SK-N-SH treated with all-trans-retinoic acid at 6 μM for 48 hours (cell line): ENCODE results near the gene C1orf159.

ENCODE experiments used
- ATAC-seq: fragments of 200-7000 bp; cut with Tn5 transposase; 3 replicates; pipeline ENCODE4 v1.9.1; 2020; ENCODE audit warnings: mild to moderate bottlenecking, moderate library complexity
- ARNTL ChIP-seq: fragments of 450-650 bp; formaldehyde crosslinking; IDR thresholded peaks from 2 replicates; pipeline ENCODE4 v1.5.0; 2020; ENCODE audit warnings: low read depth, mild to moderate bottlenecking, moderate library complexity, borderline replicate concordance
- BACH2 ChIP-seq: fragments of 250-450 bp; sonication (Bioruptor Pico); IDR thresholded peaks from 2 replicates; pipeline ENCODE4 v1.9.0; 2021; ENCODE audit warnings: mild to moderate bottlenecking, borderline replicate concordance
- CSDC2 ChIP-seq: fragments of 250-450 bp; sonication (Bioruptor Pico); IDR thresholded peaks from 2 replicates; pipeline ENCODE4 v1.5.0; 2020; ENCODE audit warnings: mild to moderate bottlenecking, moderate library complexity
- CSRNP3 ChIP-seq: fragments of 250-450 bp; sonication (Bioruptor Pico); IDR thresholded peaks from 2 replicates; pipeline ENCODE4 v1.5.1; 2021; ENCODE audit warnings: mild to moderate bottlenecking, moderate library complexity
- ESRRG ChIP-seq: fragments of 250-450 bp; sonication (Bioruptor Pico); IDR thresholded peaks from 2 replicates; pipeline ENCODE4 v1.6.1; 2021; ENCODE audit warnings: mild to moderate bottlenecking
- GLIS3 ChIP-seq: fragments of 250-450 bp; sonication (Bioruptor Pico); IDR thresholded peaks from 2 replicates; pipeline ENCODE4 v1.5.0; 2020; ENCODE audit warnings: mild to moderate bottlenecking, moderate library complexity
- ISL1 ChIP-seq: fragments of 250-450 bp; sonication (Bioruptor Pico); IDR thresholded peaks from 2 replicates; pipeline ENCODE4 v2.1.2; 2022; ENCODE audit warnings: mild to moderate bottlenecking, moderate library complexity
- OSR1 ChIP-seq: fragments of 250-450 bp; sonication (Bioruptor Pico); IDR thresholded peaks from 2 replicates; pipeline ENCODE4 v1.8.0; 2022; ENCODE audit warnings: moderate library complexity, mild to moderate bottlenecking, inconsistent platforms
- PATZ1 ChIP-seq: fragments of 250-450 bp; sonication (Bioruptor Pico); IDR thresholded peaks from 2 replicates; pipeline ENCODE4 v1.8.0; 2020; ENCODE audit warnings: mild to moderate bottlenecking, moderate library complexity, borderline replicate concordance
- POU6F1 ChIP-seq: fragments of 250-450 bp; sonication (Bioruptor Pico); IDR thresholded peaks from 2 replicates; pipeline ENCODE4 v1.8.0; 2021; ENCODE audit warnings: low read depth, mild to moderate bottlenecking, moderate library complexity, borderline replicate concordance
- PPARA ChIP-seq: fragments of 250-450 bp; sonication (Bioruptor Pico); IDR thresholded peaks from 2 replicates; pipeline ENCODE4 v1.5.0; 2020; ENCODE audit warnings: mild to moderate bottlenecking, borderline replicate concordance
- RARB ChIP-seq: fragments of 250-450 bp; sonication (Bioruptor Pico); IDR thresholded peaks from 2 replicates; pipeline ENCODE4 v1.8.0; 2021; ENCODE audit warnings: mild to moderate bottlenecking, moderate library complexity
- SNAI2 ChIP-seq: fragments of 250-450 bp; sonication (Bioruptor Pico); IDR thresholded peaks from 2 replicates; pipeline ENCODE4 v1.5.0; 2020; ENCODE audit warnings: mild to moderate bottlenecking, moderate library complexity
- TCF4 ChIP-seq: fragments of 250-450 bp; sonication (Bioruptor Pico); IDR thresholded peaks from 2 replicates; pipeline ENCODE4 v1.8.0; 2021; ENCODE audit warnings: mild to moderate bottlenecking, moderate library complexity, borderline replicate concordance
- TOX ChIP-seq: fragments of 250-450 bp; sonication (Bioruptor Pico); IDR thresholded peaks from 2 replicates; pipeline ENCODE4 v1.8.0; 2021; ENCODE audit warnings: mild to moderate bottlenecking, moderate library complexity, borderline replicate concordance
- ZC3H10 ChIP-seq: fragments of 250-450 bp; sonication (Bioruptor Pico); IDR thresholded peaks from 2 replicates; pipeline ENCODE4 v1.5.1; 2021; ENCODE audit warnings: mild to moderate bottlenecking, moderate library complexity
- ZFP3 ChIP-seq: fragments of 250-450 bp; sonication (Bioruptor Pico); IDR thresholded peaks from 2 replicates; pipeline ENCODE4 v1.5.0; 2020; ENCODE audit warnings: mild to moderate bottlenecking, moderate library complexity
- ZFP30 ChIP-seq: fragments of 450-650 bp; formaldehyde crosslinking; IDR thresholded peaks from 2 replicates; pipeline ENCODE4 v1.5.0; 2022; ENCODE audit warnings: mild to moderate bottlenecking, moderate library complexity
- ZNF565 ChIP-seq: fragments of 450-650 bp; formaldehyde crosslinking; conservative IDR thresholded peaks from 2 replicates; pipeline ENCODE4 v1.5.0; 2020; ENCODE audit warnings: low read depth, mild to moderate bottlenecking, moderate library complexity
- ZNF70 ChIP-seq: fragments of 450-650 bp; formaldehyde crosslinking; IDR thresholded peaks from 2 replicates; pipeline ENCODE4 v1.5.0; 2020; ENCODE audit warnings: mild to moderate bottlenecking, moderate library complexity
- ZNF8 ChIP-seq: fragments of 450-650 bp; formaldehyde crosslinking; IDR thresholded peaks from 2 replicates; pipeline ENCODE4 v1.5.0; 2020; ENCODE audit warnings: mild to moderate bottlenecking, moderate library complexity
- TF ChIP-seq, protein P1 (sequence below): fragments of 250-450 bp; sonication (Bioruptor Pico); IDR thresholded peaks from 2 replicates; pipeline ENCODE4 v1.5.0; 2020; ENCODE audit warnings: mild to moderate bottlenecking, moderate library complexity

C1orf159 gene

GRCh38 chr1:1100296-1100695 lies 15.6 kb downstream of the C1orf159 start:
- ATAC-seq, result no peak
- TF ChIP-seq POU6F1 (CRISPR knock-in tag), result no peak
- no peak for TF ChIP-seq ARNTL (CRISPR knock-in tag)
- no peak for TF ChIP-seq ZNF565 (CRISPR knock-in tag)
- TF ChIP-seq, protein P1, sequence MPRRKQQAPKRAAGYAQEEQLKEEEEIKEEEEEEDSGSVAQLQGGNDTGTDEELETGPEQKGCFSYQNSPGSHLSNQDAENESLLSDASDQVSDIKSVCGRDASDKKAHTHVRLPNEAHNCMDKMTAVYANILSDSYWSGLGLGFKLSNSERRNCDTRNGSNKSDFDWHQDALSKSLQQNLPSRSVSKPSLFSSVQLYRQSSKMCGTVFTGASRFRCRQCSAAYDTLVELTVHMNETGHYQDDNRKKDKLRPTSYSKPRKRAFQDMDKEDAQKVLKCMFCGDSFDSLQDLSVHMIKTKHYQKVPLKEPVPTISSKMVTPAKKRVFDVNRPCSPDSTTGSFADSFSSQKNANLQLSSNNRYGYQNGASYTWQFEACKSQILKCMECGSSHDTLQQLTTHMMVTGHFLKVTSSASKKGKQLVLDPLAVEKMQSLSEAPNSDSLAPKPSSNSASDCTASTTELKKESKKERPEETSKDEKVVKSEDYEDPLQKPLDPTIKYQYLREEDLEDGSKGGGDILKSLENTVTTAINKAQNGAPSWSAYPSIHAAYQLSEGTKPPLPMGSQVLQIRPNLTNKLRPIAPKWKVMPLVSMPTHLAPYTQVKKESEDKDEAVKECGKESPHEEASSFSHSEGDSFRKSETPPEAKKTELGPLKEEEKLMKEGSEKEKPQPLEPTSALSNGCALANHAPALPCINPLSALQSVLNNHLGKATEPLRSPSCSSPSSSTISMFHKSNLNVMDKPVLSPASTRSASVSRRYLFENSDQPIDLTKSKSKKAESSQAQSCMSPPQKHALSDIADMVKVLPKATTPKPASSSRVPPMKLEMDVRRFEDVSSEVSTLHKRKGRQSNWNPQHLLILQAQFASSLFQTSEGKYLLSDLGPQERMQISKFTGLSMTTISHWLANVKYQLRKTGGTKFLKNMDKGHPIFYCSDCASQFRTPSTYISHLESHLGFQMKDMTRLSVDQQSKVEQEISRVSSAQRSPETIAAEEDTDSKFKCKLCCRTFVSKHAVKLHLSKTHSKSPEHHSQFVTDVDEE (CRISPR knock-in tag), result no peak
- TF ChIP-seq ZFP3, result no peak
- no peak for TF ChIP-seq BACH2 (CRISPR knock-in tag)
- no peak for TF ChIP-seq RARB (CRISPR knock-in tag)
- no peak for TF ChIP-seq TOX (CRISPR knock-in tag)
- TF ChIP-seq ZC3H10 (CRISPR knock-in tag), result no peak
- TF ChIP-seq PATZ1 (CRISPR knock-in tag), result no peak
- no peak for TF ChIP-seq CSDC2 (CRISPR knock-in tag)
- TF ChIP-seq ISL1, result no peak
- no peak for TF ChIP-seq ZFP30 (CRISPR knock-in tag)
- TF ChIP-seq GLIS3 (CRISPR knock-in tag), result no peak
- no peak for TF ChIP-seq ZNF70
- TF ChIP-seq ZNF8 (CRISPR knock-in tag), result no peak
- no peak for TF ChIP-seq OSR1
- TF ChIP-seq ESRRG (CRISPR knock-in tag), result no peak
- TF ChIP-seq PPARA (CRISPR knock-in tag), result no peak
- TF ChIP-seq TCF4, result no peak
- TF ChIP-seq, all 23 proteins: peak for 0

- no peak for TF ChIP-seq ARNTL (CRISPR knock-in tag)
- no peak for TF ChIP-seq ISL1
- TF ChIP-seq SNAI2 (CRISPR knock-in tag), result no peak
- no peak for TF ChIP-seq OSR1
- TF ChIP-seq CSRNP3 (CRISPR knock-in tag), result no peak
- no peak for TF ChIP-seq TCF4
- TF ChIP-seq ZFP30 (CRISPR knock-in tag), result no peak
- TF ChIP-seq RARB (CRISPR knock-in tag), result no peak
- TF ChIP-seq, protein P1 (CRISPR knock-in tag), result no peak
- no peak for TF ChIP-seq ZNF8 (CRISPR knock-in tag)
- TF ChIP-seq ZNF565 (CRISPR knock-in tag), result no peak
- TF ChIP-seq ZC3H10 (CRISPR knock-in tag), result no peak
- no peak for TF ChIP-seq ZNF70
- ATAC-seq, result no peak
Measured at GRCh38 chr1:1099506-1100183, 16.2 kb downstream of the C1orf159 start.
